Neural cell (in vitro differentiated cells): ENCODE measurements around the gene GMPR. TPM values are rescaled to one million over a fixed set of nuclear protein-coding genes. Genes with fewer than 3 reads are reported as not detected.

Experiments
- H2AFZ ChIP-seq: fragments of 200-600, 300-800 bp; sonication (generic), shearing (Covaris generic); 2 replicates; pipeline ENCODE4 v1.6.0; 2014; ENCODE audit warnings: low read depth, mild to moderate bottlenecking, antibody characterized with exemption, low read length, moderate library complexity
- H3F3A ChIP-seq: fragments of 200-600 bp; shearing (Covaris generic); 2 replicates; pipeline ENCODE4 v1.6.1; 2016; ENCODE audit warnings: mild to moderate bottlenecking, moderate library complexity, mixed read lengths, antibody characterized with exemption, low read length; ENCODE audit not compliant: insufficient read depth, poor library complexity, severe bottlenecking
- H3K27ac ChIP-seq: fragments of 200-600, 300-800 bp; sonication (generic), shearing (Covaris generic); 2 replicates; pipeline ENCODE4 v1.5.1; 2014; ENCODE audit warnings: mild to moderate bottlenecking, low read length, moderate library complexity
- H3K27me3 ChIP-seq: fragments of 300-800, 200-600 bp; sonication (generic), shearing (Covaris generic); 2 replicates; pipeline ENCODE4 v1.6.0; 2014; ENCODE audit warnings: mild to moderate bottlenecking, low read depth, low read length, moderate library complexity; ENCODE audit not compliant: insufficient read depth
- H3K36me3 ChIP-seq: fragments of 300-800, 200-600 bp; sonication (generic), shearing (Covaris generic); 2 replicates; pipeline ENCODE4 v1.5.1; 2014; ENCODE audit warnings: mild to moderate bottlenecking, antibody characterized with exemption, low read length, moderate library complexity; ENCODE audit not compliant: insufficient read depth
- H3K4me2 ChIP-seq: fragments of 300-800, 200-600 bp; sonication (generic), shearing (Covaris generic); 2 replicates; pipeline ENCODE4 v1.6.0; 2014; ENCODE audit warnings: mild to moderate bottlenecking, low read length
- H3K4me3 ChIP-seq: fragments of 300-800, 200-600 bp; sonication (generic), shearing (Covaris generic); 2 replicates; pipeline ENCODE4 v1.5.1; 2014; ENCODE audit warnings: mild to moderate bottlenecking, low read length, moderate library complexity
- H3K79me2 ChIP-seq: fragments of 200-600 bp; shearing (Covaris generic); replicated peaks from 2 replicates; pipeline ENCODE4 v1.6.0; 2014; ENCODE audit warnings: mild to moderate bottlenecking, low read length, moderate library complexity; ENCODE audit not compliant: insufficient read depth
- H3K9ac ChIP-seq: fragments of 300-800, 200-600 bp; sonication (generic), shearing (Covaris generic); 2 replicates; pipeline ENCODE4 v1.6.1; 2016; ENCODE audit warnings: mild to moderate bottlenecking, low read length, mixed read lengths
- H3K9me2 ChIP-seq: fragments of 200-600 bp; shearing (Covaris generic); 2 replicates; pipeline ENCODE4 v1.6.1; 2016; ENCODE audit warnings: mild to moderate bottlenecking, low read length, mixed read lengths; ENCODE audit not compliant: insufficient read depth
- H3K9me3 ChIP-seq: fragments of 200-600, 300-800 bp; sonication (generic), shearing (Covaris generic); 2 replicates; pipeline ENCODE4 v1.6.1; 2016; ENCODE audit warnings: mild to moderate bottlenecking, mixed run types, low read length, moderate library complexity, mixed read lengths
- H4K20me1 ChIP-seq: fragments of 200-600 bp; shearing (Covaris generic); 2 replicates; pipeline ENCODE4 v1.6.1; 2016; ENCODE audit warnings: mild to moderate bottlenecking, mixed run types; ENCODE audit not compliant: insufficient read depth
- CTCF ChIP-seq: fragments of 450-650 bp; IDR thresholded peaks from 2 replicates; pipeline ENCODE4 v1.5.1; 2014; ENCODE audit warnings: antibody characterized with exemption, mild to moderate bottlenecking, moderate library complexity; ENCODE audit not compliant: poor library complexity, severe bottlenecking
- EP300 ChIP-seq: fragments of 450-650 bp; conservative IDR thresholded peaks from 2 replicates; pipeline ENCODE4 v1.6.1; 2014; ENCODE audit warnings: antibody characterized with exemption, mild to moderate bottlenecking, moderate library complexity; ENCODE audit not compliant: poor library complexity, severe bottlenecking
- EZH2 ChIP-seq: fragments of 200-600, 300-800 bp; shearing (Covaris generic), sonication (generic); IDR thresholded peaks from 2 replicates; pipeline ENCODE4 v1.6.1; 2014; ENCODE audit warnings: antibody characterized with exemption, low read length, borderline replicate concordance, mild to moderate bottlenecking; ENCODE audit not compliant: insufficient read depth, poor library complexity, severe bottlenecking
- MXI1 ChIP-seq: fragments of 450-650 bp; conservative IDR thresholded peaks from 2 replicates; pipeline ENCODE4 v1.6.1; 2014; ENCODE audit warnings: antibody characterized with exemption, mild to moderate bottlenecking; ENCODE audit not compliant: poor library complexity, severe bottlenecking
- POLR2AphosphoS5 ChIP-seq: IDR thresholded peaks from 2 replicates; pipeline ENCODE4 v1.6.1; 2012
- RAD21 ChIP-seq: fragments of 450-650 bp; conservative IDR thresholded peaks from 2 replicates; pipeline ENCODE4 v1.6.1; 2014; ENCODE audit warnings: antibody characterized with exemption, mild to moderate bottlenecking, moderate library complexity
- REST ChIP-seq: IDR thresholded peaks from 2 replicates; pipeline ENCODE4 v1.6.1; 2012; ENCODE audit warnings: borderline replicate concordance
- SMC3 ChIP-seq: fragments of 450-650 bp; conservative IDR thresholded peaks from 2 replicates; pipeline ENCODE4 v1.6.1; 2014; ENCODE audit warnings: antibody characterized with exemption, mild to moderate bottlenecking, moderate library complexity; ENCODE audit not compliant: poor library complexity
- TAF1 ChIP-seq: IDR thresholded peaks from 2 replicates; pipeline ENCODE4 v1.6.1; 2012; ENCODE audit warnings: low read depth
- polyA plus RNA-seq: library from polyadenylated mRNA; depleted of rRNA; stranded (reverse); fragments of >200 nt; gene quantifications from 2 replicates; pipeline ENCODE4 v1.2.3, GENCODE V29; 2014

Gene GMPR
- polyA plus RNA-seq, 1 donor from 2014 or later: not detected

- Histone ChIP-seq H3K4me3 (no peak overlapping the region), H2AFZ (no peak overlapping the region), H3K9ac (no peak overlapping the region), H3F3A (no peaks in the 10 kb centered on the region), H3K27me3 (no peaks in the 10 kb centered on the region), H3K9me3 (no peaks in the 10 kb centered on the region), H3K4me2 (no peak overlapping the region), H3K36me3 (no peaks in the 10 kb centered on the region), H3K79me2 (no peaks in the 10 kb centered on the region), H4K20me1 (no peaks in the 10 kb centered on the region), H3K27ac (no peak overlapping the region), H3K9me2 (no peaks in the 10 kb centered on the region)
- no peak for TF ChIP-seq MXI1
- no peak for TF ChIP-seq EP300
- no peak for TF ChIP-seq RAD21
- no peak for TF ChIP-seq SMC3
- TF ChIP-seq REST: no peak
- no peak for TF ChIP-seq CTCF
- TF ChIP-seq POLR2AphosphoS5: no peak
- TF ChIP-seq EZH2: no peak
- no peak for TF ChIP-seq TAF1
Observed at GRCh38 chr6:16251706-16252105, 13.3 kb downstream of the GMPR start.

GRCh38 chr6:16252686-16253299 is 14.4 kb downstream of the GMPR start:
- no peaks in the 10 kb centered on the region for H3K36me3 ChIP-seq
- no peak overlapping the region for H2AFZ ChIP-seq
- no peaks in the 10 kb centered on the region for H3K27me3 ChIP-seq
- no peaks in the 10 kb centered on the region for H3F3A ChIP-seq
- H4K20me1 ChIP-seq: no peaks in the 10 kb centered on the region
- no peaks in the 10 kb centered on the region for H3K79me2 ChIP-seq
- TF ChIP-seq POLR2AphosphoS5 (no peak), EZH2 (no peak), SMC3 (no peak), EP300 (no peak), MXI1 (no peak), RAD21 (no peak), CTCF (no peak), REST (no peak), TAF1 (no peak)
- H3K9me3 ChIP-seq: no peaks in the 10 kb centered on the region
- no peak overlapping the region for H3K9ac ChIP-seq
- no peak overlapping the region for H3K27ac ChIP-seq
- no peak overlapping the region for H3K4me2 ChIP-seq
- no peak overlapping the region for H3K4me3 ChIP-seq
- H3K9me2 ChIP-seq: no peaks in the 10 kb centered on the region
